Measurements from ENCODE around the gene PRUNE2.

DNA sequence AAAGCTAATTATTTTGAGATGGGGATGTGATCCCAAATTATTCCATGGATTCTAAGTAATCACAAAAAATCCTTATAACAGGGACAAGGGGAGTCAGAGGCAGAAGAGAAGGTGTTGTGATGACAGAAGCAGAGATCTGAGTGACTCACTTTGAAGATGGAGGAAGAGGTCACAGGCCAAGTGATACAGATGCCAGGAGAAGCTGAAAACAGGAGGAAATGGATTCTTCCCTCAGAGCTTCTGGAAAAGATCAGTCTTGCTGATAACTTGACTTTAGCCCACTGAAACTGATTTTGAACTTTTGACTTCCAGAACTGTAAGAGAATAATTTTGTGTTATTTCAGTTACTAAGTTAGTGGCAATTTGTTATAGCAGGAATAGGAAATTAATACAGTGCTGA, 341.6 kb downstream of the PRUNE2 start:
- TF ChIP-seq, protein P1, sequence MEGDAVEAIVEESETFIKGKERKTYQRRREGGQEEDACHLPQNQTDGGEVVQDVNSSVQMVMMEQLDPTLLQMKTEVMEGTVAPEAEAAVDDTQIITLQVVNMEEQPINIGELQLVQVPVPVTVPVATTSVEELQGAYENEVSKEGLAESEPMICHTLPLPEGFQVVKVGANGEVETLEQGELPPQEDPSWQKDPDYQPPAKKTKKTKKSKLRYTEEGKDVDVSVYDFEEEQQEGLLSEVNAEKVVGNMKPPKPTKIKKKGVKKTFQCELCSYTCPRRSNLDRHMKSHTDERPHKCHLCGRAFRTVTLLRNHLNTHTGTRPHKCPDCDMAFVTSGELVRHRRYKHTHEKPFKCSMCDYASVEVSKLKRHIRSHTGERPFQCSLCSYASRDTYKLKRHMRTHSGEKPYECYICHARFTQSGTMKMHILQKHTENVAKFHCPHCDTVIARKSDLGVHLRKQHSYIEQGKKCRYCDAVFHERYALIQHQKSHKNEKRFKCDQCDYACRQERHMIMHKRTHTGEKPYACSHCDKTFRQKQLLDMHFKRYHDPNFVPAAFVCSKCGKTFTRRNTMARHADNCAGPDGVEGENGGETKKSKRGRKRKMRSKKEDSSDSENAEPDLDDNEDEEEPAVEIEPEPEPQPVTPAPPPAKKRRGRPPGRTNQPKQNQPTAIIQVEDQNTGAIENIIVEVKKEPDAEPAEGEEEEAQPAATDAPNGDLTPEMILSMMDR (IDR thresholded peaks at IDR 0.05), result no peak
- no peak for TF ChIP-seq POLR2A (IDR thresholded peaks at IDR 0.05)
